SHP77 (cell line): ENCODE measurements around the gene ZCCHC10.
"Not testable (repeated sequence)": the region's sequence is repeated elsewhere in the genome, so short reads cannot be mapped to it uniquely, and the experiment has no call there.

ENCODE experiments used
- DNase-seq, 2 experiments: peaks; one replicate each; lab custom pipeline; 2025; lab: John Stamatoyannopoulos, UW

Gene ZCCHC10

DNA sequence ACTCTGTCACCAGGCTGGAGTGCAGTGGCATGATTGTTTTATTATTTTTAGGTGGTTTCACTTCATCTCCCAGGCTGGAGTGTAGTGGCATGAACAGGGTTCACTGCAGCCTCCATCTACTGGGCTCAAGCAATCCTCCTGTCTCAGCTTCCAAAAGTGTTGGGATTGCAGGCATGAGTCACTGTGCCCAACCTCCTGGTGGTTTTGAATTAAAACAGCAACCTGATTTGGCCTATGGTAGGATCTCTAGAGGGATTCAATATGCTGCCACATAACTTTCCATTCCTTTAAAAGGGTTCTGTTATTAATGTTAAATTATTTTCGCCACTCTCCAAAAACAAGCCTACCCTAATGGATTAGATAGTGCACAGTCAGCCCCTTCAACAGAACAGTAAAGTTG is 15.6 kb upstream of the ZCCHC10 start:
- DNase-seq: no peak

GRCh38 chr5:133041157-133041784 is 14.9 kb upstream of the ZCCHC10 start:
- no peak for DNase-seq

GRCh38 chr5:133036677-133037076 is 10.3 kb upstream of the ZCCHC10 start:
- not testable (repeated sequence) for DNase-seq

- DNase-seq: no peak
These were observed 8.9 kb upstream of the ZCCHC10 start for GRCh38 chr5:133035224-133035623.

GRCh38 chr5:133034064-133034463 is 7.7 kb upstream of the ZCCHC10 start:
- no peak for DNase-seq

DNA sequence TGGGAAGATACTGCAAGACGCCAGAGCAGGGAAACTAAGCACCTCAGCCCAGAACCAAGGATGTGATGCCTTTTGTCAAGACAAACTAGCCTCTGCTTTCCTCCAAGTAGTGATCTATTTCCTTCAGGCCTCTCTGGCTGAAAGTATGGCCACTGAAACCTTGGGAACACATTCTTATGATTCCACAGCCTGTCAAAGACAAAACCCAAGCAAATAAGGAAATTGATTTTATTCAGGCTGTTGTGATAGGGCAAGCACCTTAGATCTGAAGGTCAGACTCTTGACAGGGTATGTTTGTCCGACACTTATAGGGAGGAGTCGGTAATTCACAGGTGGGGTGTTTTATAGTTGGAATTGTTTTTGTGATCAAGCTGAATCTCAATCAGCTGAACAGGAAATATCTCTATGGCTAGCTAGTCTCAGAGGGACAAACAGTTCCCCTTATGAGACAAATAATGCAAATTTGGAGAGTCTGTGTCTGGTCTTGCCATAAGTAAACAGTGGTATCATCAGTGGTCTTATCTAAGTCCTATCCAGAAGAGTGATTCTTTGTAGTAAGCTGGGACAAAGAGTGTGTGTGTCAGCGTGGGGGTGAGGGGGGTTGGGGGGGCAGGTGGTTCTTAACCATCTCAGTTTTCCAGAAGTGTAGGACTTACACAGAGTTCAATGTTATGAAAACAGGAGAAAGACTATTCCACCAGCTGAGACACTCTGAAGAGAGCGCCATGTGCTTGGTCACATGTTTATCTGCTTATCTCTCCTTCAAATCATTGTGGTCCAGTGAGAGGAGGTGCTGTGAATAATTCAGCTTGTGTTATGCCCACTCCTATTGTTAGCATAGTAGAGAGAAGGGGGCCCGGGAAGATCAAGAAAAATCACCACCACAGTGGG is 6.7 kb upstream of the ZCCHC10 start:
- no peak for DNase-seq

GRCh38 chr5:133030343-133031005 is 4.1 kb upstream of the ZCCHC10 start:
- no peak for DNase-seq

- DNase-seq: no peak
These were observed 3.1 kb upstream of the ZCCHC10 start for GRCh38 chr5:133029416-133029815.

GRCh38 chr5:133026664-133027153 is 360 bp upstream of the ZCCHC10 start:
- no peak for DNase-seq

DNA sequence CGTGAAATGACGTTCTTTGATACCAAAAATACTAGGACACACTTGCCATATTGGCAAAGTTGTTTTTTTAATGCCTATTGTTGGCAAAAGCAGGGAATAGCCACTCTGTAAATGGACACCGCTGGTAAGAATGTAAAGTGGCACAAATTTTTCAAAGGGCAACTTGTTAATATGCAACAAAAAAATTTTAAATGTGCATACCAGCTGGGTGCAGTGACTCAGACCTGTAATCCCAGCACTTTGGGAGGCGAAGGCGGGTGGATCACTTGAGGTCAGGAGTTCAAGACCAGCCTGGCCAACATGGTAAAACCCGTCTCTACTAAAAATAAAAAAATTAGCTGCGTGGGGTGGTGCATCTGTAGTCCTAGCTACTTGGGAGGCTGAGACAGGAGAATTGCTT is 6.9 kb downstream of the ZCCHC10 start:
- not testable (repeated sequence) for DNase-seq

DNA sequence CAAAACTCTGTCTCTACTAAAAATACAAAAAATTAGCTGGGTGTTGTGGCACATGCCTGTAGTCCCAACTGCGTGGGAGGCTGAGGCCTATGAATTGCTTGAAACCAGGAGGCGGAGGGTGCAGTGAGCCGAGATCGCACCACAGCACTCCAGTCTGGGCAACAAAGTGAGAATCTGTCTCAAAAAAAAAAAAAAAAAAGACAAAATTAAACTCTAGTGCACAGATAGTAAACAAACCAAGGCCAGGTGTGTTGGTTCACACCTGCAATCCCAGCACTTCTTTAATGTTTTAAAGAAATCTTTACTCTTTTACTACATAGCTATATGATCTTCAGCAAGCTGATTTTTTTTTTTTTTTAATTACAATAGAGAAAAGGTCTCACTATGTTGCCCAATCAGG is 8.4 kb downstream of the ZCCHC10 start:
- no peak for DNase-seq

GRCh38 chr5:133015466-133015865 is 10.9 kb downstream of the ZCCHC10 start:
- DNase-seq: no peak

DNA sequence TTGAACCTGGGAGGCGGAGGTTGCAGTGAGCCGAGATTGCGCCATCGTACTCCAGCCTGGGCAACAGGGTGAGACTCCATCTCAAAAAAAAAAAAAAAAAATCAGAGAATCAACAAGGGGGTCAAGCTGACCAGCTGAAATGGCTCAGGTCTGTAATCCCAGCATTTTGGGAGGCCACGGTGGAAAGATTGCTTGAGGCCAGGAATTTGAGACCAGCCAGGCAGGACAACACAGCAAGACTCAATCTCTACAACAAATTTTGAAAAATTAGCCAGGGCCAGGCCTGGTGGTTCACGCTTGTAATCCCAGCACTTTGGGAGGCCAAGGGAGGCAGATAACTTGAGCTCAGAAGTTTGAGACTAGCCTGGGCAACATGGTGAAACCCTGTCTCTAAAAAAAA is 17.9 kb downstream of the ZCCHC10 start:
- DNase-seq: not testable (repeated sequence)

- no peak for DNase-seq
These were observed 19.7 kb downstream of the ZCCHC10 start for GRCh38 chr5:133006653-133007052.

DNA sequence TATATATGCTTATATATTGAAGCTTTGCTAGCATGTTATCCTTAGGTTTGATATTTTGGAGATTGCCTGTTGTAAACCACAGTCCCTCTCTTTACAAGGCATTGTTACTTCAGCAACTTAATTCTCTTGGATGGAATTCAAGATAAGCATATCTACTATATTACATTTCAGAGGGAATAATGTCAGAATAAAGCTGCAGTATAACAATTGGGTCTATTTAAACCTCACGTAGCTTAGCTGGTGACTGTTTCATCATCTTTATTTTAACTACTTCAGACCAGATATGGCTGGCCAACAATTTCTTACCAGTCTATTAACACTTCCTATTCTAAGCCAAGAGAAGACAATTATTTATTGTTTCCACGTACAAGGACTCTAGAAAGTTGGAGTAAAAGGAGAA is 27.1 kb downstream of the ZCCHC10 start:
- DNase-seq: no peak

DNA sequence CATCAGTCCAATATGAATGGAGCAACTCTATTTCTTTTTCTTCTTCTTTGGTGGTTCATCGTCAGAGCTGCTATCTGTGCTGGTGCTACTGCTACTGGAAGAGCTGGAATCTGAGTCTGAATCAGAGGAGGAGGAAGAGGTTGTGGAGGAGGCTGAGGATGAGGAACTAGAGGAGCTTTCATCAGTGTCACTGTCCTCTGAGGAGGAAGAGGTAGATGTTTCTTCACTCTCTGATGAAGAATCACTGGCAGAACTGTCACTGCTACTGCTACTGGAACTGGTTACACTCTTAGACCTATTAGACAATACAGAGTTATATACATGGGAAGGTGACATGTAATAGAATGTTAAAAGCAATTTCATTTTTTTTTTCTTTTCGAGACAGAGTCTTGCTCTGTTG is 27.8 kb downstream of the ZCCHC10 start:
- DNase-seq: no peak

DNA sequence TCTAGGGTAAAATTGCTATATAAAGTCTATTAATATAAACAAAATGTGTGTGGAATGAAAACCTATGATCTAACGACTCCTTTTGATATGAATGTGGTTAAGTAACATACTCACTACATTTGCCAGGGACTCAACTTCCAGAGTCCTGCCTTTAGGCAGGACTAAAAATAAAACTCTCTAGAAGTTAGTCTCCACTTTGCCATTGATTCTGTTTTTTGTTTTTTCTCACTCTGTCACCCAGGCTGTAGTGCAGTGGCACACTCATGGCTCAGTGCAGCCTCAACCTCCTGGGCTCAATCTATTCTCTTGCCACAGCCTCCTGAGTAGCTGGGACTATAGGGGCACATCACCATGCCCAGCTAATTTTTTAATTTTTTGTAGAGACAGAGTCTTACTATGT is 30.0 kb downstream of the ZCCHC10 start:
- no peak for DNase-seq

DNA sequence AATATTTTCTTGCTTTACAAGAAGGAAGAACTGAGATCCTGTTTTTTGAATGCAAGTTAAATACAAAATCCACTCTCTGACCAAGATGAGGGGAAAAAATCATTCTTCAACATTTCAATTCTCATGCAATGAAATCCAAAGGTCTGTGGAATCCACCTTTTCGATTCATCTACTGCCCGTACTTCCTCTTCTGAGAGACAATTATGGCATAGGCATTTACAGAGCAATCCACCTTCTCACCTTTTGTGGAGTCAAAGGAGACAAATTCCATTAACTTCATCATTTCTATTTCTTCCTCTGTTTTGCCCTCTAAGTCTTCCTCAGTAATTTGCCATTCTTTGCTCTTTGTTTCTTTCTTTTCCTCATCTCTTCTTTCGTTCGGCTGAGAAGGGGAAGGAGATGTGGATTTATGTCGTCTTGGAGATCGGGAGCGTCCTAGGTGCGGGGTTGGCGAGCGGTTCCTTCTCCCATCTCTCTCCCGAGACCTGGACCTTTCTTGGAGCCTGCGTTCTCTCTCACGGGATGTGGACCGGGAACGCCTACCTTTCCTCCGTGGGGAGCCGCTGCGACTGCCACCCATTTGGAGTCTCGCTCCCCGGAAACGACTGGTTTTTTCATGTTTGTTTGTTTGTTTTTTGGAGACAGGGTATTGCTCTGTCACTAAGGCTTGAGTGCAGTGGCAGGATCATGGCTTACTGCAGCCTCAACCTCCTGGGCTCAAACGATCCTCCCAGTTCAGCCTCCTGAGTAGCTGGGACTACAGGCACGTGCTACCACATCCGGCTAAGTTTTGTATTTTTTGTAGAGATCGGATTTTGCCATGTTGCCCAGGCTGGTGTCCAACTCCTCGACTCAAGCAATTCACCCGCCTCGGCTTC is 38.6 kb downstream of the ZCCHC10 start:
- no peak for DNase-seq

DNA sequence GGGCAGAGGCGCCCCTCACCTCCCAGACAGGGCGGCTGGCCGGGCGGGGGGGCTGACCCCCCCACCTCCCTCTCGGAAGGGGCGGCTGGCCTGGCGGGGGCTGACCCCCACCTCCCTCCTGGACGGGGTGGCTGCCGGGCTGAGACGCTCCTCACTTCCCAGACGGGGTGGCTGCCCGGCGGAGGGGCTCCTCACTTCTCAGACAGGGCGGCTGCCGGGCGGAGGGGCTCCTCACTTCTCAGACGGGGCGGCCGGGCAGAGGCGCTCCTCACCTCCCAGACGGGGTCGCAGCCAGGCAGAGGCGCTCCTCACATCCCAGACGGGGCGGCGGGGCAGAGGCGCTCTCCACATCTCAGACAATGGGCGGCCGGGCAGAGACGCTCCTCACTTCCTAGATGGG is 43.4 kb downstream of the ZCCHC10 start:
- not testable (repeated sequence) for DNase-seq

GRCh38 chr5:132981288-132981687 is 45.1 kb downstream of the ZCCHC10 start:
- DNase-seq: no peak

- no peak for DNase-seq
These were observed 46.4 kb downstream of the ZCCHC10 start for GRCh38 chr5:132979976-132980375.
